Measurements from ENCODE around the gene RAP1GAP2.

GRCh38 chr17:2957631-2958286 is 161.5 kb downstream of the RAP1GAP2 start:
- no peak for TF ChIP-seq CTCF (IDR thresholded peaks at IDR 0.05)
- TF ChIP-seq EZH2phosphoT487 (IDR thresholded peaks at IDR 0.05): no peak

Data from neural progenitor cell (in vitro differentiated cells).